GM18870 (cell line): ENCODE data around the gene EIF4ENIF1.
"Not testable (repeated sequence)": the region's sequence is repeated elsewhere in the genome, so short reads cannot be mapped to it uniquely, and the experiment has no call there.

Source experiments
- ATAC-seq: cut with Tn5 transposase; IDR thresholded peaks from one replicate; pipeline ENCODE4 v1.9.1; 2021; ENCODE audit warnings: moderate library complexity; ENCODE audit not compliant: unreplicated experiment

The EIF4ENIF1 gene

DNA sequence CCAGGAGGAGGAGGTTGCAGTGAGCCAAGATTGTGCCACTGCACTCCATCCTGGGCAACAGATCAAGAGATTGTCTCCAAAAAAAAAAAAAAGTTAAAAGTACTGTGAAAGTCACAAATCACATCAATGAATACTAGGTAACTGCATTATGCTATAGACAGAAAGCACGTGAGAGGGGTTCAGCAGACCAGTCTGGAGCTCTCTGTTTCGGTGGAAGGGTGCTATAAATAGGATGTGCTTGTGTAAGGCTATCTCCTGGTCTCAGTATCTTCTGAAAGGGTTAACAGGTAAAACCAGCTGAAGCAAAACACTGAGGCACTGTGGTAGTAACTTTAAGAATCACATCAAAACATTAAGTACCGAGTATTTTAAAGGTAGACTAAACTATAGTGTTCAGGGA is 43.4 kb downstream of the EIF4ENIF1 start:
- no peak for ATAC-seq

DNA sequence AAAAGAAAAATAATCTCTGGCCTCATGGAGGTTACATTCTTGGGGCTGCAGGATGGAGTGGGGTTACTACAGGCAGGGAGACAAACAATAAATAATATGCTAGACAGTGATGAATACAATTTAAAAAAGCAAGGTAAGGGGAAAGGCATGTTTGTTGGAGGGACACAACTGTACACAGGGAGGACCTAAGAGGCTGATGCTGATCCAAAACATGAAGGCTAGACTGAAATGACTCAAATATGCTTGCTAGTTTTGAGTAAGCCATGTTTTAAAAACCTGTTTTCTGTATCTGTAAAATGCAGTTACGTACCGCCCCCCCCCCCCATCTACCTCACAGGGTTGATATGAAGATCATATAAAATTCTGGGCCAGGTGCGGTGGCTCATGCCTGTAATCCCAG is 44.0 kb downstream of the EIF4ENIF1 start:
- ATAC-seq, result no peak

DNA sequence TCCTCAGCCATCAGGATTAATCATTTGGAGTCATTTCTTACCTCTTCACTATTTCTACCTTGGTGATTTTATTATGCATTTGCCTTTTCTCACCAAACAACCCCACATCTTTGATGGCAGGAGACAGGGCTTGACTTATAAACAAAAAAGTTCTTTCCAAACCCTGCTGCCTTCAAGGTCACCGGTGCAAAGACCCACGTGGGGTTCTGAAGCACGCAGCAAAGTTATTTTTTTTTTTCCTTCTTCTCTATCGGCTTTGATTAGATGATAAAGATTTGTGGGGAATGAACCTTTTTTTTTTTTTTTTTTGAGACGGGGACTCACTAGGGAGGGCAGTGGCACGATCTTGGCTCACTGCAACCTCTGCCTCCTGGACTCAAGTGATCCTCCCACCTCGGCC is 46.1 kb downstream of the EIF4ENIF1 start:
- ATAC-seq, result no peak

DNA sequence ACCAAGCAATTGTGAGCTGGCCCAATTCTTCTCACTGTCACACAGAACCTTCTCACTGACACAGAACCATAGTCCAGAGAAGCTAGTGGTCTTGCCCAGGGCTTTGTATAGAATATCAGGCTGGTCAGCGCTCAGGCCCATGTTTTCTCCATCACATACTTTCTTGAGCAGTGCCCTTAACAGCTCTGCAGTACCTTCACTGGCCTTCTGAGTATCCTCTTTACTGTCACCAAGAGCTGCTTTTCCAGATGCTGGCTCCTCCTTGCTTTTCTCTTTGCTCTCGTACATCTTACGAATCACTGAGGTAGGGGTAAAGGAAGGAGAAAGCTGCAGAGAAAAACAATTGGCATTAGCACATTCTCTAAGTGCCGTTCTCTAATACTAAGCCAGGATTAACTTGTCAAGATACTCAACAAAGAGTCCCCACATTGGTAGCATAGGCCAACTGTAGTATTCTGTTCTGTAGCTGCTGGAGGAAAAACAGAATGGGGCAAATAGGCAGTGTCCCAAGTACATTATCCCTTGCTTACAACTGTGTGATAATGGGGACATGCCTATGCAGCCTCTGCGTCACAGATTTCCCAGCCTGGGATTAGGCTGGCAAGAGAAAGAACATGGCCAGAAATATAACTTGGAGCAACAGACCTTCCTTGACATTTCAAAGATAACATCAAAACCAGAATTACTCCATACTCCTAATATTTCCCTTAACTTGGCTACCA is 46.7 kb downstream of the EIF4ENIF1 start:
- ATAC-seq, result no peak

DNA sequence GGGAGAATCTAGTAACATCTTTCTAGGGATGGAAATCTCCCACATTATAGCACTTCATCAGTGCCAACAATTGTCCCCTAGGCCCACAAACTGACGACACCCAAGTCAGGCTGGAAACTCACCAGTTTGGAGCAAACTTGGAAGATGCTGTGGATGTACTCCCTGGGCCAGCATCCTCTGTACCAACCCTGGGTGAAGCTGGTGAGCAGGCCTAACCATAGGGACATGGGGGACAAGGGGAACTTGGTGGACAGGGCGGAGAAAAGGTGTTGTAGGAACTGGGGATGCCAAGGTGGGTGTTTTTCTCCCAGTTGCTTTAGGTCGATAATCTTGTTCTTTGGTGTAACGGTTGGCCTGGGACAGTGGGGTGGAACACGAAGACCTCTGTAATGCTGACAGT is 48.0 kb downstream of the EIF4ENIF1 start:
- ATAC-seq, result no peak

DNA sequence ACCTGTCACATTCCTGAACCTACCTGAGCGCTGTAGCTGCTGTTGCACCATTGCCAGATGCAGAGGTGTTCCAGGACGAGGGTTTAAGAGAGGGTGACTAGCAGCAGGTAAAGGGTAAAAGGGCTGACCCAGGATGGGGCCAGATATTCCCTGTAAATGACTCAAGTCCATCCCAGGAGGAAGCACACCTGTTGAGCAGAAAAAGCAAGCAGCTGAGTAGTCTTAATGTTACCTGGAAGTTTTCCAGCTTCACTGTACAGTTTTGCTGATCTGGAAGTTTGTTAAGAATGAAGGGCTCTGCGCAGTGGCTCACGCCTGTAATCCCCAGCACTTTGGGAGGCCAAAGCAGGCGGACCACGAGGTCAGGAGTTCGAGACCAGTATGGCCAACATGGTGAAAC is 49.0 kb downstream of the EIF4ENIF1 start:
- no peak for ATAC-seq

DNA sequence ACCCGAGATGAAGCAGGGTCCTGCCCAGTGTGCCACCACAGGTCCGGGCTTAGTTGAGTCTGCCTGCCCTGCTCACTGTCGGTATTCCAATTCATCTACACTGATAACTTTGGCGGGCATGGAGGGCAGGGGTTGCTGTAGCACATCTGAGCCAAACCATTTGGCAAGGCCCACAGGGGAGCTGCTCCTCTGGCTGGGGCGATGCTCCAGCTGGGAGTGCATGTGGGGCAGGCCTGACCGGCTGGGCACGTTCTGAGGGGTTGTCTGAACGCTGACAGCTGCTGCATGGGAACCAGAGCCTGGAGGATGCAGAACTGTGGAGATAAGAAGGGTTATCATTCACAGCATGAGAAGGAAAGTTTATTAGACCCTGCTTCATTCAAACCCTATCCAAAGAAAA is 49.8 kb downstream of the EIF4ENIF1 start:
- ATAC-seq, result no peak

DNA sequence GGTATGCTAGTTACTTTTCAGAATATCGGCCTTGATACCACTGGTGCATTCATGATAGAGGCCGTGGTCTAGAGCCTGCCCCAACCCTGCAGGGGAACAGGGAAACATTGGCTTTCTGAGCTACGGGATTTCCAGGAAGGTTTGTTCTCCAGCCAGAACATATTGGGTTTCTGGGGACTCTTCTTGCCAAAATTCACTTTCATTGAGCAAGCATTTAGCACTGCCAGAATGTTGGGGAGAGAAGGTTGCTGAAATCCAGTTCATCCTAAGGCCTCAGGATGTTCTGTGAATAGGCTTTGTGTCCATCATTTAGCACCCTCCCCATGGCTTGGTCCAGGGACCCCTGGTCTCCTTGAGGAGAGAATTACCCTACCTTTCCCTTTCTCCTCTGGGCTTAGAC is 53.5 kb downstream of the EIF4ENIF1 start:
- ATAC-seq, result no peak

DNA sequence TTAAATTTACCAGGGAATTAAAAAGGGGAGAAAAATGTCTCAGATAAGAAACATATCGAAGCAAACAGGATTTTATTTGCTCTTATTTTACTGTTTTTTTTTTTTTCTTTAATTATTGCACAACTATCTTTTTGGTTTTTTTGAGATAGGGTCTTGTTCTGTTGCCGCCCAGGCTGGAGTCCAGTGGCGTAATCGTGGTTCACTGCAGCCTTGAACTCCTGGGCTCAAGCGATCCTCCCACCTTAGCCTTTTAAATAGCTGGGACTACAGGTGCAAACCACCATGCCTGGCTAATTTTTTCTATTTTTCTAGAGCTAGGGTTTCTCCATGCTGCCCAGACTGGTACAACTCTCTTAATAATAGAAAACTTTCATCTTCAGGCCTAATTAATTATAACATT is 57.7 kb downstream of the EIF4ENIF1 start:
- ATAC-seq, result no peak

DNA sequence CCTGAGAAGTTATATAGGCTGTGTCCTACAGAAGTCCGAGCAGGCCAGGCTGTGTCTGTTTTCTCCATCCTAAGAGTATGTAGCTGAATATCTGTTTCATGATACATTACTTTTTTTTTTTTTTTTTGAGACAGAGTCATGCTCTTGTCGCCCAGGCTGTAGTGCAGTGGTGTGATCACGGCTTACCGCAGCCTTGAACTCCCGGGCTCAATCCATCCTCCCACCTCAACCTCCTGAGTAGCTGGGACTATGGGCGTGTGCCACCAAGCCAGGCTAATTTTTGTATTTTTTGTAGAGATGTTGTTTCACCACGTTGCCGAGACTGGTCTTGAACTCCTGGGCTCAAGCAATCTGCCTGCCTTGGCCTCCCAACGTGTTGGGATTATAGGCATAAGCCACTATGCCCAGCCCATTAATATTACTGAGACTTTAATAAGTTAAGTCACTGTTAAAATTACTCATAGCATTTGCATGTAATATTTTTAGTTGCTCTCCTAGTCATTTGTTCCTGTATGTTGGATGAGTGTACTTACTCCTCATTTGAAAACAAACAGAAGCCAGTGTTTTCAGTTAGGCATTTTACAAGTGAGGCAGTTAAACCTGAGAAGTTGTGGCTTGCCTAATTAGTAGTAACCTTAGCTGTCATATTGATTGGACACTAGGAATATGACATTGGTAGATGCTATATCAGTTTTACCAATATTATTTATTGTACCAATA is 64.2 kb downstream of the EIF4ENIF1 start:
- ATAC-seq, result no peak

DNA sequence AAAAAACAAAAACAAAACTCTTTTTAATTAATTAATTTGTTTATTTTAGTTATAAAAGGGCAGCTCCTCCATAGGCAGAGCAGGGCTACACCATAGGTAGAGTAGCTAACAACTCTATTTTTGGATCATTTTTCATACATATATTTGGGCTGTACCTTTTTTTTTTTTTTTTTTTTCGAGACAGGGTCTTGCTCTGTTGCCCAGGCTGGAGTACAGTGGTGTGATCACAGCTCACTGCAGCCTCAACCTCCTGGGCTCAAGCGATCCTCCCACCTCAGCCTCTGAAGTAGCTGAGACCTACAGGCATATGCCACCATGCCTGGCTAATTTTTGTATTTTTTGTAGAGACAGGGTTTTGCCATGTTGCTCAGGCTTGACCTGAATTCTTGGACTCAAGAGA is 87.3 kb downstream of the EIF4ENIF1 start:
- not testable (repeated sequence) for ATAC-seq

DNA sequence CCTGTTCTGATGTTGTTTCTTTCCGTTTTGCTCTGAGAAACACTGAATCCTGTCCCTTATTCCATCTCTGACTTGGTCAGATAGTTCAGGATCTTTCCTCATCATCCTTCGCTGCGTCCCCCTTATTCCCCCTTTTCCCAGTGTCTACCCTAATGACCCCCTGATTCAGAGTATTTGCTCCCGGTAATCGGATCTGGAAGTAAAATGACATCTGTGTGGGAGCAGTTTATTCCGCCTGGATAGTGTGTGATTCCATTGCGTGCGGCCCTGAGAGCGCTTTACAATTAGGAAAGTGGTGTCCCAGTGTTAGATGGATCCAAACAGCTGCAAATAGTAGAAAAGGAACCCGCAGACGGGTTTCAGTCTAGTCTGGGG is 89.6 kb downstream of the EIF4ENIF1 start:
- no peak for ATAC-seq

DNA sequence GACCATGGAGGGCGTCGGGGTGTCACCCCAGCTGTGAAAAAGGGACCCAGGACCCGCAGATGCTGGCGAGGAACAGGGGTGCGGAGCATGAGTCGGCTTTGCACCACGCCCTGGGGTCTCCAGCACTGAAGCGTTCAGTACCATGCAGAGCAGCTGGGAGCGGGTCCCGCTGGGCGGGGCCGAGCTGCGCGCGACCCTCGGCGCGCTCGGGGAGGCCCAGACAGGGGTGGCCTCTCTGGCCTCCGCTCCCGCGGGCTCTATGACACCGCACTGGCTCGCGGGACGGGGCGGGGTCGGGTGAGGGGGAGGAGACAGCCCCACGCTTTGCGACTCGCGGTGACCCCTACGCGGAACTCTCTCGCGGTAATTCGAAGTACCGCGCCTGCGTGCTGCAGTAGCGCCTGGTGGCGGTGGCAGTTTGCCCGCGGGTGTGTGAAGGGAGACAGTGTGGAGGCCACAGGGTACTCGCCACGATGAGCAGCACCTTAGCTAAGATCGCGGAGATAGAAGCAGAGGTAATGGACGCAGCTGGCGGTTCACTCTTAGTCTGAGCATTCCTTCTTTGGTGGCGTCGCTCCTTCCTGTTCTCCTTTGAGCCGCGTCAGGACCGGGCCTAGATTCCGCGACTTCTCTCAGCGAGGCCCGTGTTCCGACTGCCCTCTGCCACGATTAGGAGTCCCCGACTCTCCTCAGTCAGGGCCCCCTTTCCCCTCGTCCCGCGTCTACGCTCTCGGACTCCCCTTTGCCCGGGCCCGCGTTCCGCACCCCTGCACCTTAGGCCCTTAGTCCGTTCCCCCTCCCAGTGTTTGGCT is 90.2 kb downstream of the EIF4ENIF1 start, which contains the start of gene DRG1:
Gene DRG1 (plus strand): TSS at position 394 of the 812 bp plus-strand sequence. CDS start 80 bp downstream, at position 474.
- ATAC-seq, result peak; percentile 81

DNA sequence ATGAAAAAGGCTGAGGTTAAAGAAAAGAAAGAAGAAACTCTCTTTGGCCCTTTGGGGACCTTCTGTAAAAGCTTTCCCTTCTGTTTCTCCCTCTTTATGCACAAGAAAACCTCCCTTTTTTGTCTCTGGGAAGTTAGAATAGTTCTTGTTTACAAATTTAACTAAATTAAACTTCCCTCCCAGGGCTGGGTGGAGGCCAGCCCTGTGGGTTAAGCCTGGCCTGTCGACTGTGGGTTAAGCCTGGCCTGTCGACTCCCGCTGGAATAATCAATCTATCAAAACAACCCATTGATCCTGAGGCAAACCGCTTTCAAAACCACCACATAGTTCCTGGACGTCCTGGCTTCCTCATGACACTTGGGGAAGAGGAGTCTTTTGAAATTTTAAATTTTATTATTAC is 91.4 kb downstream of the EIF4ENIF1 start:
- no peak for ATAC-seq

DNA sequence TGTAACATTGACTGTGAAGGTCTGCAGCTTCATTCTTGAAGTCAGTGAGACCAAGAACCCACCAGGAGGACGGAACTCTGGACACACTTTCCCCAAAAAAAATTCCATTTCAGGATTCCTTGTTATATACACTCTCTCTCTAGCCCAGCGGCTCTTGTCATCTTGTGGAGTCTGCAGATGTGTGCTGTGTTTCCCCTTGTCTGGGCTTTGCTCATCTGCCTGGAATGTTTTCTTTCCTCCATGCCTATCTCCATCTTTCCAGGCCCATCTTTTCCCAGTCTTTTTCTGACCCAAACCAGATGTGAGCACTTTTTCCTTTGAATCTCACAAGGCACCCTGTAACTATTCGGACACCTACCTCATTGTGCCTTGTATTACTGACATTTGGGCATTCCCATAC is 95.3 kb downstream of the EIF4ENIF1 start:
- no peak for ATAC-seq

DNA sequence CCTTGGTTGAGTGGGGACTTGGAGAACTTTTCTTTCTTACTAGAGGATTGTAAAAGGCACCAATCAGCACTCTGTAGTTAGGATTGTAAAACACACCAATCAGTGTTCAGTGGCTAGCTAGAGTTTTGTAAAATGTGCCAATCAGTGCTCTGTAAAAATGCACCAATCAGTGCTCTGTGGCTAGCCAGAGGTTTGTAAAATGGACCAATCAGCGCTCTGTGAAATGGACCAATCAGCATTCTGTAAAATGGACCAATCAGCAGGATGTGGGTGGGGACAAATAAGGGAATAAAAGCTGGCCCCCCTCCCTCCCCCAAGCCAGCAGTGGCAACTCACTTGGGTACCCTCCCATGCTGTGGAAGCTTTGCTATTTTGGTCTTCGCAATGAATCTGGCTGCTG is 95.7 kb downstream of the EIF4ENIF1 start:
- ATAC-seq, result no peak
